ENCODE measurements around the gene TBXA2R.
A peak's percentile ranks its signal among the peaks of the same experiment; 100 is the strongest.

Gene TBXA2R

DNA sequence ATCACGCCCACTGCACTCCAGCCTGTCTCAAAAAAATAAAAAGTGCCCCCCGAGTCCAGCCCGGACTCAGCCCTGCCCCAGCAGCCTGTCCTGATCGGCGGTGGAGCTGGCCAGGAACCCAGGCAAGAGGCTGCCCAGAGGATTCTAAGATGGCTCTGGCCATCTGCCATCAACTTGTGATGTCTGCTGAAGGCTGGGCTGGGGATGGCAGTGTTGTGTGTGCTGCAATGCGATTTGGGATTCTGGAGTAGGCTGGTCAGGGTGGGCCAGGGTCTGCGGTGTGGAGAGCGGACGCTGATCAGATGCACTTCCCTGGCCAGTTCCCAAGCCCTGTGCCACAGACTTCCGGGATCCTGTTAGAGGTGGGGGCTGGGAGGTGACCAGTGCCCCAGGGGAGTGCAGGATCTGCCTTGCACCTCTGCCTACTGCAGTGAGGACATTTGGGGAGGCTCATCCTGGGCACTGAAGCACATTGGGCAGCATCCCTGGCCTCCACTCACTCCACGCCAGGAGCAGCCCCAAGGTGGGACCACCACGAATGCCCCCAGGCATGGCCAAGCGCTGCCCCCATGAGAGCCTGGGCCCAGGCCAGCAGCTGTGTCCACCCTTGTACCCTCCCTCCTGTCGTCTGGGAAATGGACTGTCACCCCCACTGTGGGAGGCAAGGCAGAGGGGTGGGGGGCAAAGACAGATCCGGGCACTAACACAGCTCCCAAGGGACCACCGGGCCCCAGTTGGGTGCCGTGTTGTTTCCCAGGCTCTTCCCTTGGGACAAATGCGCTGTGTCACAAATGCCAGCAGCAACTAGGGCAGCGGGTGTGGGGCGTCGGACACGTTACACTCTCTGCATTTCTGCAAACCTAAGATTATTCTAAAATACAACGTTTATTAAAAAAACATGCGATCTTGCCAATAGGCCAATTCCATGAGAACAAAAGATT is 3.4 kb upstream of the TBXA2R start:
- peaks cover 35% of the 10 kb centered on the region for H3K36me3 ChIP-seq (ENCODE audit: control insufficient read depth, insufficient read depth, low read length)
- no peak overlapping the region for H3K4me3 ChIP-seq (ENCODE audit: extremely low read depth, insufficient read depth, low read length, poor library complexity, severe bottlenecking)
- peaks cover 18% of the 10 kb centered on the region for H3K4me1 ChIP-seq (ENCODE audit: control insufficient read depth, insufficient read depth, low read length, poor library complexity, severe bottlenecking)
- WGBS, 2 experiments (ENCODE audit: insufficient coverage in 2 of 2) = 94 to 96% methylated on average over 18 to 21 of the region's 24 CpGs
- no peak overlapping the region for H3K27ac ChIP-seq (ENCODE audit: low read depth, low read length, severe bottlenecking)
- no peaks in the 10 kb centered on the region for H3K9me3 ChIP-seq (ENCODE audit: control insufficient read depth, low read length)

DNA sequence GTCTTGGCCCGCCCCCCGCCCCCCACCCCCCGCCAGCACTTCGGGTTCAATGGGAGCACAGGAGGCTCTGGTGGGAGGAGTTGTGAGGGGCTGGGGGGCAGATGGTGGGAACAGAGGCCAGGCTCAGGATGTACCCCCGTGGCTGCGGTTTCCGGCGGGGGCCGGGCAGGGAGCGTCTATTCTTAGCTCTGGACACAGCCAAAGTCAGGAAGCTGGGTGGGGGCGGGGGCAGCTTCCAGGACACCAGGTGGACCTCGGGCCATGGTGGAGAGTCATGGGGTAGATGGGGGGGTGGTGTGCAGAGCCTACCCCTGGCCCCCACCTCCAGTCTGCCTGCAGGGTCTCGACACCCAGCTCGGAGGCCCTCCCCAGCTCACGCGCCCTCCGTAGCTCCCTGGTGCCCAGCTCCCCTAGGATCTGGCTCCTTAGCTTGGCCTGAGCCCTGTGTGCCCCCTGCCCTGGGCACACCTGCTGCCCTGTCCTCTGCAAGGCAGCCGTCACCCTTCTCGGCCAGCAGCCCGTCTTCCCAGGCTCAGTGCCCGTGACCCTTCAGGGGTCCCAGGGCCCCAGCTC is 2.2 kb upstream of the TBXA2R start:
- WGBS, 2 experiments (ENCODE audit: insufficient coverage in 2 of 2) = 89 to 91% methylated on average over 15 to 16 of the region's 21 CpGs
- H3K36me3 ChIP-seq (ENCODE audit: control insufficient read depth, insufficient read depth, low read length) = peaks cover 31% of the 10 kb centered on the region
- H3K4me3 ChIP-seq (ENCODE audit: extremely low read depth, insufficient read depth, low read length, poor library complexity, severe bottlenecking) = no peak overlapping the region
- peaks cover 18% of the 10 kb centered on the region for H3K4me1 ChIP-seq (ENCODE audit: control insufficient read depth, insufficient read depth, low read length, poor library complexity, severe bottlenecking)
- H3K9me3 ChIP-seq (ENCODE audit: control insufficient read depth, low read length) = no peaks in the 10 kb centered on the region
- H3K27ac ChIP-seq (ENCODE audit: low read depth, low read length, severe bottlenecking) = no peak overlapping the region

- Histone ChIP-seq H3K4me1 (ENCODE audit: control insufficient read depth, insufficient read depth, low read length, poor library complexity, severe bottlenecking) (peaks cover 25% of the 10 kb centered on the region), H3K36me3 (ENCODE audit: control insufficient read depth, insufficient read depth, low read length) (peaks cover 31% of the 10 kb centered on the region), H3K4me3 (ENCODE audit: extremely low read depth, insufficient read depth, low read length, poor library complexity, severe bottlenecking) (no peak overlapping the region), H3K27ac (ENCODE audit: low read depth, low read length, severe bottlenecking) (peak overlapping the region; percentile 82), H3K9me3 (ENCODE audit: control insufficient read depth, low read length) (no peaks in the 10 kb centered on the region)
- WGBS, 2 experiments (ENCODE audit: insufficient coverage in 2 of 2) = 50 to 79% methylated on average over 2 to 3 of the region's 3 CpGs
These were observed 1.5 kb upstream of the TBXA2R start for GRCh38 chr19:3608079-3608641.

- 10 to 14% methylated on average over 16 to 20 of the region's 22 CpGs for WGBS, 2 experiments (ENCODE audit: insufficient coverage in 2 of 2)
- H3K36me3 ChIP-seq (ENCODE audit: control insufficient read depth, insufficient read depth, low read length) = peaks cover 26% of the 10 kb centered on the region
- peaks cover 26% of the 10 kb centered on the region for H3K4me1 ChIP-seq (ENCODE audit: control insufficient read depth, insufficient read depth, low read length, poor library complexity, severe bottlenecking)
- H3K4me3 ChIP-seq (ENCODE audit: extremely low read depth, insufficient read depth, low read length, poor library complexity, severe bottlenecking) = peak overlapping the region; percentile 56
- H3K9me3 ChIP-seq (ENCODE audit: control insufficient read depth, low read length) = no peaks in the 10 kb centered on the region
- peak overlapping the region; percentile 82 for H3K27ac ChIP-seq (ENCODE audit: low read depth, low read length, severe bottlenecking)
These were observed 816 bp upstream of the TBXA2R start for GRCh38 chr19:3607303-3608078.

DNA sequence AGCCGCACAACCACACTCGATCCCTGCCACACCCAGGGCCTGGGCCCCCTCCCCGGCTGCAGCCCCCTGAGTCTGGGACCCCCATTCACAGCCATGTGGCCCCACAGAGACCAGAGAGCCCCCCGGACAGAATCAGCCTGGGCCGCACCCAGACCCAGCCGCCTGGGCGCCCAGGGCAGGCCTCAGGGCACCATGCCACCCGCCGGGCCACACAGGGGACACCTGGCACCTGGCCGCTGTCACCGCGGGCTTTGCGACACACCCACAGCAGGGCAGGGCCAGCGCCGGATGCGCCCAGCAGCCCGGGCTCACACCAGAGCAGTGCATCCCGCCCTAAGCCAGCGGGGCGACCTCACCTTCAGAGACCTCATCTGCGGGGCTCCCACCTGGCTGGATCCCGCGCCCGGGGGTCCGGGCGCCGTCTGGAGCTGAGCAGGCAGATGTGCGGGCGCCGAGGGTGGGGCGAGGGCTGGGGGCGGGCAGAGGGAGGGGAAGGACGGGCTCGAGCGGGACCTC is 443 bp downstream of the TBXA2R start:
- Histone ChIP-seq H3K36me3 (ENCODE audit: control insufficient read depth, insufficient read depth, low read length) (peaks cover 16% of the 10 kb centered on the region), H3K9me3 (ENCODE audit: control insufficient read depth, low read length) (no peaks in the 10 kb centered on the region), H3K4me1 (ENCODE audit: control insufficient read depth, insufficient read depth, low read length, poor library complexity, severe bottlenecking) (peaks cover 26% of the 10 kb centered on the region), H3K27ac (ENCODE audit: low read depth, low read length, severe bottlenecking) (no peak overlapping the region), H3K4me3 (ENCODE audit: extremely low read depth, insufficient read depth, low read length, poor library complexity, severe bottlenecking) (peak overlapping the region; percentile 56)
- 12 to 16% methylated on average over 31 of the region's 35 CpGs for WGBS, 2 experiments (ENCODE audit: insufficient coverage in 2 of 2)

- peaks cover 12% of the 10 kb centered on the region for H3K36me3 ChIP-seq (ENCODE audit: control insufficient read depth, insufficient read depth, low read length)
- peaks cover 26% of the 10 kb centered on the region for H3K4me1 ChIP-seq (ENCODE audit: control insufficient read depth, insufficient read depth, low read length, poor library complexity, severe bottlenecking)
- WGBS, 2 experiments (ENCODE audit: insufficient coverage in 2 of 2) = 79 to 90% methylated on average over 4 to 5 of the region's 5 CpGs
- peak overlapping the region; percentile 56 for H3K4me3 ChIP-seq (ENCODE audit: extremely low read depth, insufficient read depth, low read length, poor library complexity, severe bottlenecking)
- no peaks in the 10 kb centered on the region for H3K9me3 ChIP-seq (ENCODE audit: control insufficient read depth, low read length)
- H3K27ac ChIP-seq (ENCODE audit: low read depth, low read length, severe bottlenecking) = no peak overlapping the region
These were observed 905 bp downstream of the TBXA2R start for GRCh38 chr19:3605770-3606169.

- H3K27ac ChIP-seq (ENCODE audit: low read depth, low read length, severe bottlenecking) = no peak overlapping the region
- 88% methylated on average over 3 of the region's 3 CpGs; no CpG with 5 or more reads in 1 of the 2 experiments for WGBS, 2 experiments (ENCODE audit: insufficient coverage in 2 of 2)
- peaks cover 26% of the 10 kb centered on the region for H3K4me1 ChIP-seq (ENCODE audit: control insufficient read depth, insufficient read depth, low read length, poor library complexity, severe bottlenecking)
- H3K36me3 ChIP-seq (ENCODE audit: control insufficient read depth, insufficient read depth, low read length) = peaks cover 7% of the 10 kb centered on the region
- no peaks in the 10 kb centered on the region for H3K9me3 ChIP-seq (ENCODE audit: control insufficient read depth, low read length)
- H3K4me3 ChIP-seq (ENCODE audit: extremely low read depth, insufficient read depth, low read length, poor library complexity, severe bottlenecking) = peak overlapping the region; percentile 3
These were observed 1.3 kb downstream of the TBXA2R start for GRCh38 chr19:3605361-3605760.

DNA sequence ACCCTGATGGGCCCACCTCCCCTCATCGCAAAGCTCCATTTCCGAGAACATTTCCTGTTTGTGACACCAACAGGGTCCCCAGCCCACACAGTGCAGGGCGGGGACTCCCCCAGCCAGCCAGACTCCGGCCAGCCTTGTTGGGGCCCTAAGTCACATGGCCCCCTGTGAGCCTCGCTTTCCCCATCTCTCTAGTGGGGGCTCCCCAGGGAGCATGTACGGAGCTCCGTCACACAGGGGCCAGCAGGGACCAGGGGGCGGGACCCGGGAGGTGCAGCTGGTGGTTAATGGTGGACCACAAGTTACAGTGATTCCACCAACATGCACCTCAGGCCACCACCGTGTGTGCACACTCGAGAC is 1.7 kb downstream of the TBXA2R start:
- peaks cover 26% of the 10 kb centered on the region for H3K4me1 ChIP-seq (ENCODE audit: control insufficient read depth, insufficient read depth, low read length, poor library complexity, severe bottlenecking)
- 78 to 83% methylated on average over 6 to 7 of the region's 11 CpGs for WGBS, 2 experiments (ENCODE audit: insufficient coverage in 2 of 2)
- H3K4me3 ChIP-seq (ENCODE audit: extremely low read depth, insufficient read depth, low read length, poor library complexity, severe bottlenecking) = no peak overlapping the region
- H3K9me3 ChIP-seq (ENCODE audit: control insufficient read depth, low read length) = no peaks in the 10 kb centered on the region
- peaks cover 4% of the 10 kb centered on the region for H3K36me3 ChIP-seq (ENCODE audit: control insufficient read depth, insufficient read depth, low read length)
- no peak overlapping the region for H3K27ac ChIP-seq (ENCODE audit: low read depth, low read length, severe bottlenecking)

- Histone ChIP-seq H3K9me3 (ENCODE audit: control insufficient read depth, low read length) (no peaks in the 10 kb centered on the region), H3K36me3 (ENCODE audit: control insufficient read depth, insufficient read depth, low read length) (no peaks in the 10 kb centered on the region), H3K4me1 (ENCODE audit: control insufficient read depth, insufficient read depth, low read length, poor library complexity, severe bottlenecking) (peaks cover 26% of the 10 kb centered on the region), H3K27ac (ENCODE audit: low read depth, low read length, severe bottlenecking) (no peak overlapping the region), H3K4me3 (ENCODE audit: extremely low read depth, insufficient read depth, low read length, poor library complexity, severe bottlenecking) (no peak overlapping the region)
- 91 to 94% methylated on average over 21 of the region's 27 CpGs for WGBS, 2 experiments (ENCODE audit: insufficient coverage in 2 of 2)
These were observed 2.3 kb downstream of the TBXA2R start for GRCh38 chr19:3604227-3604986.
